Caki2 (cell line): Measurements from ENCODE around the gene LEFTY2. TPM values are rescaled to one million over a fixed set of nuclear protein-coding genes. Genes with fewer than 3 reads are reported as not detected.
"Not testable (repeated sequence)": the region's sequence is repeated elsewhere in the genome, so short reads cannot be mapped to it uniquely, and the experiment has no call there.

Source experiments
- DNase-seq: peaks from one replicate; pipeline ENCODE4 v3.0.0-alpha.2; 2015; ENCODE audit warnings: low read depth
- in situ Hi-C: cut with HindIII; loops from 2 replicates; pipeline ENCODE4 v1.10.0; 2016; ENCODE audit warnings: low sequenced_read_pairs, low pct_unique_long_range_greater_than_20kb, mixed read lengths
- total RNA-seq: library from RNA; depleted of rRNA; stranded (reverse); fragments of >200 nt; shearing (Covaris generic); gene quantifications from 2 replicates; pipeline ENCODE4 v1.2.3, GENCODE V29; 2014; ENCODE audit warnings: low replicate concordance

LEFTY2 gene
- total RNA-seq, 1 experiment from 2014 or later: not detected

DNA sequence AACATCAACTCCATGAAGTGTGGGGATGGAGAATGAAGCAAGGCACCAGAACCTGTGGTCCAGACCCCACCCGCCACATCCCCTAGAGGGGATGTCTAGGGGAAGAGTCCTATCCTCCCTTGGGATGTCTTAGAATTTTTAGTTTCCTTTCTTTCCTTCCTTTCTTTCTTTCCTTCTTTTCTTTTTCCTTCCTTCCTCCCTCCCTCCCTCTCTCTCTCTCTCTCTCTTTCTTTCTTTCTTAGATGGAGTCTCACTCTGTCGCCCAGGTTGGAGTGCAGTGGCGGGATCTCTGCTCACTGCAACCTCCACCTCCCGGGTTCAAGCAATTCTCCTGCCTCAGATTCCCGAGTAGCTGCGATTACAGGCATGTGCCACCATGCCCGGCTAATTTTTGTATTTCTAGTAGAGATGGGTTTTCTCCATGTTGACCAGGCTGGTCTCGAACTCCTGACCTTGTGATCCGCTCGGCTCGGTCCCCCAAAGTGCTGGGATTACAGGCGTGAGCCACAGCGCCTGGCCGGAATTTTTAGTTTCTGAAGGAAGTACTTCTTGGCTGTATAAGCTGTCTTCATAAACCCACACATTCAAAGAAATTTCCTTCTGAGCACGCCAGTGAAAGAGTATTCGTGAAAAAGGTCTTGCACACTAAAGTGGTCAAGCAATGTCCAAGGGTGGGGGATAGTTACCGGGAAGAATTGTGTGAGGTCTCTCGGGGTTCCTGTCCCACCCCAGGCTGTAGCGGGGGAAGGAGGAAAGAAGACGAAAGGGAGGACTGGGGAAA is 20.8 kb upstream of the LEFTY2 start:
- no peak for DNase-seq
- in situ Hi-C loops: no loop called here

DNA sequence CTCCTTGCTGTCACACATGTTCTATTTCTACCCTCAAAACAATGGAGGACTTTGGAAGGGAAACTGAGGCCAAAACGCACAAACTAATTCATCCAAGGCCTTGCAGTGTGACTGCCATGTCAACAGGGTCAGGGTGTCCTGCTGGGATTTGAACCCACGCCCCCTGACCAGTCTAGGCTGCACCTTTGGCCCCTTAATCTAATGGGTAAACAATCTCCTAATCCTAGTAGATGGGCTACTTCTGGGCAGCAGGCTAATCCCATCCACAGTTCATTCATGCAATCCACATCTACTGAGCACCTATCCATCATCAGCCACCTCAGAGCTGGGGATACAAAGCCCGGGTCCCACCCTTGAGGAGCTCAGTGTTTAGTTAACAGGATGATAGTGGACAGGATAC is 17.0 kb upstream of the LEFTY2 start:
- in situ Hi-C loops: no loop called here
- DNase-seq: no peak

DNA sequence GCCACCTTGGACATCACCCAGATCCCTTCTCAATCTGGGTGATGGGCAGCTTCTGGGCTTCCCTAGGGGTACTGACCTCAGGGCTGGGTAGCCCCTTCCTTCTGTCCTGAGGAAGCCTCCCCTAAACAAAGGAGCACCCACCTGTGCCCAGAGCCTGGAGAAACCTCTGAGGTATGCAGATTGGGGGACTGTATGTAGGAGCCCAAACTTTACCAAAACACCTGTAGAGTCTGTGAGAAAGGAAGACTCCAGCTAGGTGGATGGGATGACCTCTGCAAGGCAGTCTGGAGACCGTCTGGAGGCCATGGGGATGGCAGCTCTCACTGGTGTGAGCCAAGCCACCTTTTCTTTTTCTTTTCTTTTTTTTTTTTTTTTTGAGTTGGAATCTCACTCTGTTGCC is 13.7 kb upstream of the LEFTY2 start:
- in situ Hi-C loops: no loop called here
- no peak for DNase-seq

DNA sequence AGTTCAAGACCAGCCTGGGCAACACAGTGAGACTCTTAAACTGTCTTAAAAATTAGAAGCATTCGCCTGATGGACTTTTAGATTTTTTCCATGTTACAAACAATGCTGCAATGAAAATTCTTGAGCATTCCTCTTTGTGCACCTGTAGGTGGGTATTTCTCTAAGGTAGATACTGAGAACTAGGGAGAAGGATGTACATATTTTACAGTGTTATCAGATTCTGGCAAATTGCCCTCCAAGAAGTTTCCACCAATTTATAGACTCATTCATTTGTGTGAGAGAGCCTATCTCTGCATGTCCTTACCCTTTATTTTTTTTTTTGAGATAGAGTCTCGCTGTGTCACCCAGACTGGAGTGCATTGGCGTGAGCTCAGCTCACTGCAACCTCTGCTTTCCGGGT is 12.3 kb upstream of the LEFTY2 start:
- in situ Hi-C loops: no loop called here
- DNase-seq: no peak

DNA sequence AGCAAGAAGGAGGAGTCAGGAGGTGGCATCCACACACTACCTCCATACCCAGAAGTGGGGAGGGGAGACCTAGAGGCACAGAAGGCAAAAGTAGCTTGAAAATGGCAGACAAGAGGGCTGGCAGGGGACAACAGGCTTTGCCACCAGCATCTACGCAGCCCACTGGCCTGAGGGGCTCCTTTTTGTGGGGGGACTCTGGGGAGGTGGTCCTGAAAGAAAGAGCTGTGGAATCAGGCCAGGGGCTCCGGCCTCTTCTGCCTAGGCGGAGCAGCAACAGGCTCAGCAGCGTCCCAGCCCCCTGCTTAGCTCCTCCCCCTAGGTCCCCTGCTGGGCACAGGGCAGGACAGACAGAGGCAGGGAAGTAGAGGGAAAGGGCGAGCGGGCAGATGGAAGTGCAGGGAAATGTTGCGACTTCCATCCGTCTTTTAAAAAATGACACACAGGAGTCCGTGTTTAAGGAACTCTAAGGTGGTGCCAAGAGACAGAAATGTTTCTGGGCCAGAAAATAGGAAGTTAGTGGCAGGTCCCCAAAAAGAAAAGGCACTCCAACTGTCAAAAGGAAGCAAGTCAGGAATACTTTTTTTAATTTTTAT is 10.0 kb upstream of the LEFTY2 start:
- no peak for DNase-seq

DNA sequence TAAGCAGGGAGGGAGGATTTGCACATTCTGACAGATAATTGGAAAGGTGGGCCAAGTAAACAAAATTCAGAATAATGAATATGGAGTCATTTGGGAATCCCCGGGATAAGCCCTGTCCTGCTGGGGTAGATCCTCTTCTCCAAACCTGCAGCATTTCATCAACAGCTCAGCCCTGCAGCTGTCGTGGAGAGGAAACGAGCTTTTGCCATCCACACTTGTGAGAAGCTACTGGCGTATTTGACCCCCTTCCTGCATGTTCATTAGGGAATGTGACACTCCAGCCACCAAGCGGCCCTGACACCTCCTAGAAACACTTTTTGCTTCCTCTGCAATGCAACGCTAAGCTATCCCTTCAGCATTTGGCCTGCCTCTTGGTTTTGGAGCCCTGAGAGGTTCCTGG is 8.0 kb upstream of the LEFTY2 start:
- DNase-seq: no peak
- in situ Hi-C loops: no loop called here

More for the DNA sequence above, 10.0 kb upstream of the LEFTY2 start:
- in situ Hi-C loops: no loop called here

DNA sequence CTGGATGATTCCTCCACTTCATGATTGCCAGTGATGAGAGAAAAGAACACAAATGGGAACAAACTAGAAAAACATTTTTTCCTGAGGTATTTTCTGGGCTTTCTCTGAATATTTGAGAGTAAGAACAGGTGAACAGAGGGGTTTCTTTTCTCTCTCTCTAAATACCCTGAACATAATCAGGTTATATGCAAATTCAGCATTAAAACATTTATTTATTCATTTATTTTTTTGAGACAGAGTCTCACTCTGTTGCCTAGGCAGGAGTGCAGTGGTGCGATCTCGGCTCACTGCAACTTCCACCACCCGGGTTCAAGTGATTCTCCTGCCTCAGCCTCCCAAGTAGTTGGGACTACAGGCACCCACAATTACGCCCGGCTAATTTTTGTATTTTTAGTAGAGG is 5.8 kb upstream of the LEFTY2 start:
- DNase-seq: no peak
- in situ Hi-C loops: no loop called here

DNA sequence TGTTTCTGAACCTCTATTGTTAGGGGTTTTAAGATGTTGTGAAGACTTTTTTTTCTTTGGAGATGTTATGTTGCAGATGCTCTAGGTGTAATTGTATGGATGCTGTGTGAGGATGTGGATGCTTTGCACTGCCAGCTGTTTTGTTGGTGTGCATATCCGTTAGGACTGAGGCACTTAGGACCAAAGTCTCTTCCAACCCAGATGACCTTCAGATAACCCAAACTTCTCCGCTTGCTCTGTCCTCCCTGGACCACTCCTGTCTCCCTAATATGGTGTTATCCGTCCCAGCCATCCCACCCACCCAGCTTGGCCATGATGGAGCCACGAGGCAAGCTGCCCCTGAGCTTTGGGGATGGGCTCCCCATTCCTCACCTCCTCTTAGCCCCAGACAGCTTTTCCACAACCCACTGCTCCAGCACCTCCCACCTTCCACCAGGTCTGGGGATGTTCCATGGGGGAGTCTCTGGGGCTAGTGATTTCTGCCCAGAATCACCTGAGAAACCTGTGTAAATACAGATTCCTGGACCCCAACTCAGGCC is 5.1 kb upstream of the LEFTY2 start:
- DNase-seq: no peak
- in situ Hi-C loops: no loop called here

DNA sequence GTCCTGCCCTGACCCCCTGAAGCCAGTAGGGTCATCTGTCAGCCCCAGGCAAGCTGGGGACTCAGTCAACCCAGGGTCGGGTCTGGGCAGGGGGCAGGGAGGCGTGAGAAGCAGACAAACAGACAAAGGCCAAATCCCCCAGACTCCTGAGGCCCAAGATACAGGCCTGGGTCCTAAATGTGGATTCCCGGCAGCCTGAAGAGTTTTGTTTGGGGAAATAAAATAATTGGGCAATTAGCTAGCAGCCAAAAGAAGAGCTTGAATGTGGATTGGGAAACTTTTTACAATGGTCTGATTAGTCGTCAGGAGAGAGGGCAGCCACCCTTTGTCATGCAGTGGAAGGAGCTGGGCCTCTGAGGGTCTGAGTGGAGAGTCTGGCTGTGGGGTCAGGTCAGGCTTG is 4.5 kb upstream of the LEFTY2 start:
- in situ Hi-C loops: no loop called here
- DNase-seq: no peak

DNA sequence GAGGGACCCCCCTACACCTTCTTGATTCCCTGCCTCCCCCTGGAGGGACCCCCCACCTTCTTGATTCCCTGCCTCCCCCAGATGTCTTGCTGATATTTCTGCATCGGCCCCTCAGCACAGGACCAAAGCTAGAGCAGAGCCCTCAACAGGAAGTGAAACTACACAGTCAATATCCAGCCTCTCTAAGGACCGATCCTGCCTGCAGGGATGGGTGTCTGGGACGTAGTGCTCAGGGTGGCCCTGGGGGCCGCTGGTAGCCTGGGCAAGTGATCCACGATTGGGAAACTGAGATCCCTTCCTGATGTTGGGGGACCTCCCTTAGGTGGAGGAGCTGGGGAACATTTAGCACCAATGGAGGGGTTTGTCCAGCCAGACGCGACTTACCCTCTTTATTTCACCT is 3.9 kb upstream of the LEFTY2 start:
- in situ Hi-C loops: no loop called here
- DNase-seq: no peak

DNA sequence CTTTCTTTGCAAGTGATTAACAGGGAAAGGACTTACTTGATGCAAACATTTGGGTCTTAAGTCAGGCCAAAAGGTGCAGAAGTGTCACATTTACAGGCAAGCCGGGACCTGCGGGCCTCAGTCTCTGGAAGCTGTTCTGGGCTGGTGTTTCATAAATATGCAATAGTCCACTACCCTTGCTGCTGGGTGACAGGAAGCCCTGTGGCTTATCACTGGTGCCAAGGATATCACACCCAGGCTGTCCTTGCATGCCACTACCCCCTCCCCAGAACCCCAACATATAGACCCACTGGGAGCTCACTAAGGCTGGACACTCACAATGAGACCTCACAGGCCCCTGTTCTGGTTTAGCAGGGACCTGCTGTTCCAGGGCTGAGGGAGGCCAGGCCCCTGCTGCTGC is 3.4 kb upstream of the LEFTY2 start:
- in situ Hi-C loops: no loop called here

DNA sequence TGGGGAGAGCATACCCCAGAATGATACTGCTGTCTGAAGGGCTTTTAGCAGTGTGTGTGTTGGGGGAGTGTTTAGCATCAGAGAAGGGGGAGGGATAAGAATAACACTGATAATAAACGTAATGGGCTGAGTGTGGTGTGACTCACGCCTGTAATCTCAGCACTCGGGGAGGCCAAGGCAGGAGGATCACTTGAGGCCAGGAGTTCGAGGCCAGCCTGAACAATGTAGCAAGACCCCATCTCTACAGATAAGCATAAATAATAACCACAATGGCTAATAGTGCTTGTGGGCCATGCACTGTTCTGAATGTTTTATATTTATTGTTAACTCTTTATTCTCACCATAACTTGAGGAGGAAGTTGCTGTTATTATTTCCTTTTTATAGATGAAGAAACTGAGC is 2.6 kb upstream of the LEFTY2 start:
- in situ Hi-C loops: no loop called here
- no peak for DNase-seq

More for the DNA sequence above, 3.4 kb upstream of the LEFTY2 start:
- no peak for DNase-seq

DNA sequence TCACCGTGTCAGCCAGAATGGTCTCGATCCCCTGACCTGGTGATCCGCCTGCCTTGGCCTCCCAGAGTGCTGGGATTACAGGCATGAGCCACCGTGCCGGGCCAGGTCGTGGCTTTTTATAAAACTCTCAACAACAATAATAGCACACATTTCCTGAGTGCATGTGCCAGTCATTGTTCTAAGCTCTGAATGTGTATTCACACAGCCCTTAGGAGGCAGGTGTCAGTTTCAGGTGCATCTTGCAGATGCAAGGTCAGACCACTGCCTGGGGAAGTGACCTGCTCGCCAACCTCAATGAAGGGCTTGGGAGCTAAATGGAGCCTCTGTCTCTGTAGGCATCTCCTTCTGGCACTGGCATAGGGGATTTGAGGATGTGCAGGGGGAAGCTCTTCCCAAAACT is 1.6 kb upstream of the LEFTY2 start:
- no peak for DNase-seq
- in situ Hi-C loops: no loop called here

DNA sequence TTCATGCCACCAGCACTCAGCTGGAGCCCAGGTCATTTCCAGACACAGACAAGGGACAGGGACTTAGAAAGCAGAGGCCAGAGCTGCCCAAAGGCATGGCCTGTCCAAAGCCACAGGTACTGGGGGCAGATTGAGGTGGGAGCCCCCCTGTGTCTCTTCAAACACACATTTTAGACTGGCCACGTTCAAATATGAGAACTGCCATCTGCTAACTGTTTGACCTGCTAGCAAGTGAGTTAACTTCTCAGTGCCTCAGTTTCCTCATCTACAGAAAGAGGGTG is 862 bp upstream of the LEFTY2 start:
- in situ Hi-C loops: no loop called here
- DNase-seq: no peak

DNA sequence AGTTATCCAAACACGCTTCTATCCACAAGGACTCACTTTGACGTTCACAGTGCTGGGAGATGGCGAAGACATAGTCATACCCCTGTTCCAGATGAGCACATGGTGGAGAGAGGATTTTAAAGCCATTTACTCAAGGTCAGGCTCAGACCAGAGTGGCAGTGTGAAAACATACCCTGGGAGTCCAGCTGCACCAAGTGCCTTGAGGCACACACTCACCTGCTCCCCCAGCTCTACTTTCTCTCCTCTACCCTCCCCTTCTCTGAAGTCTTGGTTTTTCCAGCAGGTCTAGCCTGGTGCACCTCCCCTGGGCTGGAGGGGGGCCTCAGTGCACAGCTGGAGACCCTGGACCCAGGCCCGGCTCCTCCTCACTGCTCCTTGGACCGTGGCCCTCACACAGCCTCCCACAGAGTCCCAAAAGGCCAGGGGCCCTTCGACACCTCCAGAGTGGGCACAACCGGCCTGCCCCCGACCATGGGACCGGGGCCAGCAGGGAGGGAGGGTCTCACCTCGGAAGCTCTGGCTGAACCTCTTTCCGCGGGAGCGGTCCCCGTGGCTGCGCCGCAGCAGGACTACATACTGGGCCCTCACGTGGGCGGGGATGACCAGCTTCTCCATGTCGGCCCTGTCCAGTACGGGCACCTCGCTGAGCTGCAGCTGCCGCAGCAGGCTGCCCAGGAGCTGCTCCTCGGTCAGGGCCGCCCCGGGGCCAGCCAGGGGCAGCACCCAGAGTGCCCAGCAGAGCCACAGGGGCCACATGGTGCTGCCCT is 452 bp downstream of the LEFTY2 start:
- in situ Hi-C loops: no loop called here

DNA sequence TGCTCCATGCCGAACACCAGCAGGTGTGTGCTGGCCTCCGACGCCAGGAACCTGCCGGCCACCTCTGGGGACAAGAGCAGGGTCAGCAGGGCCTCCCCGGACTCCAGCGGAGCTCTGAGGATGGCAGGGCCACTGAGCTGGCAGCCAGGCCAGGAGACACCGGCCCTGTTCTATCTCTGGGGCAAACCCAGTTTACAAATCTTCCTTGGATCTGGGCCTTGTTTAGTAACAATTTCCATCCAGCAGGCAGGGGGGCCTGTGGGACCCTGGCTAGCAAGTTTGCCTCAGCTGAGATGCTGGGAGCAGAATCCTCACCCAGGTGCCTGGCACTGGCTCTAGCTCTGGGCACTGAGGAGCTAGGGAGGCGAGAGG is 1.1 kb downstream of the LEFTY2 start:
- DNase-seq, in situ Hi-C loops: not testable (repeated sequence)

More for the DNA sequence above, 452 bp downstream of the LEFTY2 start:
- DNase-seq: no peak

DNA sequence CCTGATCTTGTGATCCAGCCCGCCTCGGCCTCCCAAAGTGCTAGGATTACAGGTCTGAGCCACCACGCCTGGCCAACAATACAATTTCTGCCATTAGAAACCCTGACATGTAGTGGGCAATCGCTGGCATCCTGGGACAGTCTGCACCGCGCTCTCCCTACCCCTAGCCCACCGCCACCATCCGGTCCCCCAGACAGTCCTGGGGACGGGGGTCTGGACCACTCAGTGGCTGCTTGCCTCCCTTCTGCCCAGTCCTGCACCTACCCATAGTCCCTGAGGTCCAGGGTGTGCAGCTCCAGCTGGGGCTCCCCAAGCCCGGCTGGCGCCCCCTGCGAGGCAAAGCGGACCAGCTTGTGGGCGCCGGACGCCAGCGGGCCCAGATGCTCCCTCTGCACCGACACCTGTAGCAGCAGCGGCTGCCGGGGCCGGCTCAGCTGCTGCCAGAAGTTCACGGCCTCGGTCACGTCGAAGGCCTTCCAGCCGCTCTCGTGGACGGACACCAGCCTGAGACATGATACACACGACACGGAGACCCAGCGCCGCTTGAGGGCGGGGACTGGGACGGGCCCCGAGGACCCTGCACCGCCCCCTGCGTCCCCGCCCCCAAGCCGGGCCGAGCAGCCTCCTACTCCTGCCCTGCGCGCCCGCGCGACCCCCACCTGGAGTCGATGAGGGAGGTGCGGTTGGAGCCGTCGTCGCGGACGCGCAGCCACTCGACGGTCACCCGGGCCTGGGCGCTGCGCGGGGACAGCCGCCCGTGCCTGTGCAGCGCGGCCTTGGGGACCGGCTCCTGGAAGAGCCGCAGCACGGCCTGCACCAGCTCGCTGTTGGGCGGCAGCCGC is 1.7 kb downstream of the LEFTY2 start:
- in situ Hi-C loops: not testable (repeated sequence)

DNA sequence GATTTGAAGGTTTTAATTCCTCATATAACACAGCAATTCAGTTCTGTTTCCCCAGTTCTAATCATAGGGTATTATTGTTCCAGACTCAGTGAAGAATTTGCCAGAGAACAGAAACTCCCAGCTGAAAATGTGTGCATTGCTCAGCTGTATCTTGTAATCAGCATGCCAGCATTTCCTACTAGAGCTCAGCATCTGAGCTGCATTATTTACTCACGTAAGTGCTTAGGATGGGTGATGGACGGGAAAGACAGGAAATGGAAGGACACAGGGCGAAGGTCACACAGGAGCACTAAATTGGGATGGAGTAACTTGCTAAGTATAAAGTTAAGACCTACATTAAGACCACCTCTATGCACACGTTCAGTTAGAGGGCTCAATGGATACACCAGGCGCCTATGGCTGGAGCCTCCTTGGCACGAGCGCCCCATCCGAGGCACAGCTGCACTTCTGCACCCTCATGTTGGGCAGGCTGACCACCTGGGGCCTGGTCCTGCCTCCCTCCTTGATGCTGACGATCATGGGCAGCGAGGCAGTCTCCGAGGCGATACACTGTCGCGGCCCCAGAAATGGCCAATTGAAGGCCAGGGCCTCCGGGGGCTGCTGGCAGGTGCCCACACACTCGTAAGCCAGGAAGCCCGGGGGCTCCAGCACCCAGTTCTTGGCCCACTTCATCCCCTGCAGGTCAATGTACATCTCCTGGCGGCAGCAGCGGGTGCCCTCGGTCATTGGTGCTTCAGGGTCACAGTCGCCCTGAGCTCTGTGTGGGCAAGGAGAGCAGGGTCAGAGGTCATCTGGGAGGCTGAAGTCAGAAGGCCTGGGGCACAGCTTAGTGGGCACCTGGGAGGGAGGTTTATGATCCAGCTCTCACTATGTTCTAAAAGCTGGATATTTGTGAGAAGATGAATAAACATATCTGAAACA is 3.7 kb downstream of the LEFTY2 start:
- in situ Hi-C loops: no loop called here
- no peak for DNase-seq

More for the DNA sequence above, 1.7 kb downstream of the LEFTY2 start:
- DNase-seq: not testable (repeated sequence)
